Small intestine (tissue), 4 donors: Measurements from ENCODE around the gene EXOC3. TPM values are rescaled to one million over a fixed set of nuclear protein-coding genes. Genes with fewer than 3 reads are reported as not detected.

Experiments
- polyA plus RNA-seq, 4 donors: library from polyadenylated mRNA; stranded (reverse) in 3 of 4; unstranded in 1 of 4; fragments of 200-250 nt in 3 of 4; fragments of 120-200 nt in 1 of 4; gene quantifications; one replicate each; pipeline versions ENCODE4 v1.2.1 to v1.2.3, GENCODE V29; 2013
- donor health status: healthy with polysubstance abuse.
- donor health status: Bipolar disorder and iron deficiency.
- donor health status: healthy.

The EXOC3 gene
- polyA plus RNA-seq, 4 donors, result 47.2 to 85.7 (median 64.4) TPM

Other genes with a start within 250 kb of the EXOC3 start
- 1 to 10 TPM; 1.3 to 6.6 (median 2.2) TPM for gene CCDC127, start 225.0 kb upstream of the EXOC3 start, polyA plus RNA-seq
- 100 to 1,000 TPM; 115 to 377 (median 268) TPM for gene SDHA, start 224.9 kb upstream of the EXOC3 start, polyA plus RNA-seq
- gene PDCD6, start 171.5 kb upstream of the EXOC3 start, polyA plus RNA-seq, result 100 to 1,000 TPM; 116 to 204 (median 175) TPM
- gene AHRR, start 121.5 kb upstream of the EXOC3 start, polyA plus RNA-seq, result 1 to 10 TPM in 2 of 4 donors, under 1 TPM in 2; 0.22 to 2.6 (median 0.95) TPM
- gene SLC9A3, start 81.3 kb downstream of the EXOC3 start, polyA plus RNA-seq, result 100 to 1,000 TPM in 1 of 4 donors, 10 to 100 TPM in 3; 24.1 to 178 (median 50.3) TPM
- 1 to 10 TPM in 3 of 4 donors, under 1 TPM in 1; 0.54 to 9.6 (median 4.9) TPM for gene CEP72, start 169.2 kb downstream of the EXOC3 start, polyA plus RNA-seq